Mesenteric fat pad (tissue), 1 donor: ENCODE measurements around the gene IL1F10. TPM values are rescaled to one million over a fixed set of nuclear protein-coding genes. Genes with fewer than 3 reads are reported as not detected.
"Not testable (repeated sequence)": the region's sequence is repeated elsewhere in the genome, so short reads cannot be mapped to it uniquely, and the experiment has no call there.

Experiments used
- DNase-seq: peaks from one replicate; pipeline ENCODE4 v3.0.0-alpha.2; 2020; ENCODE audit warnings: low spot score
- total RNA-seq: library from RNA; stranded (reverse); fragmentation: NEBNext Ultra II Directional; extraction: Animal tissue kit (Norgen Biotek cat#: 25700); gene quantifications from one replicate; pipeline ENCODE4 v1.2.1, GENCODE V29; 2021
- donor health status: DM: yes; HTN: yes; CAD: no.

IL1F10 gene
- total RNA-seq, 1 donor from 2014 or later, result not detected

GRCh38 chr2:113080134-113080533, 12.4 kb downstream of the IL1F10 start:
- no peak for DNase-seq

DNA sequence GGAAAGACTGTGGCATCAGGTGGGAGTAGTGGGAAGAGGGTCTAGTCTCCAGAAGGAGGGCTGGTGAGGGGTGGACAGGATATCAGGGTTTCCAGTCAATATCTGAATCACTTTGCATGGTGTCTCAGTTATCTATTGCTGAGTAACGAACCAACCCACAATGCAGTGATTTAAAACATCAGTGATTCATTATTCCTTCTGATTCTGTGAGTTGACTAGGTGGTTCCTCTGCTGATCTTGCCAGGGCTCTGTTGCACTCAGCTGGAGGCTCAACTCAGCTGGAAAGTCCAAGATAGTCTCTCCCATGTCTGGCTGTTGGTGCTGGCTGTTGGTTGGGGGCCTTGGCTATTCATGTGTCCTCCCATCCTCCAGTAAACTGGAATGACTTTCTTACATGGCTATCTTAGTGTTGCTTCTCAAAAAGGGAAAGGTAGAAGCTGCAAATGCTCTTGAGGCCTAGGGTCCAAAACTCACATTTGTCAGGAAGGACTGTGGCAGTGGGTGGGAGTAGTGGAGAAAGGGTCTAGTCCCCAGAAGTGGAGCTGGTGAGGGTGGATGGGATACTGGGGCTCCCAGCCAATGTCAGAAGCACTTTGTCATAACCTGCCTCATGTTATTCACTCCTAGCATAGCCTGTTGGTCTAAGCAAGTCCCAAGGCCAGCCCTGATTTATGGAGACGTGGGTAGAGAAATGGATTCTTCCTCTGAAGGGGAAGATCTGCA, 13.9 kb downstream of the IL1F10 start:
- no peak for DNase-seq

- no peak for DNase-seq
Measured at GRCh38 chr2:113083296-113083695, 15.5 kb downstream of the IL1F10 start.

DNA sequence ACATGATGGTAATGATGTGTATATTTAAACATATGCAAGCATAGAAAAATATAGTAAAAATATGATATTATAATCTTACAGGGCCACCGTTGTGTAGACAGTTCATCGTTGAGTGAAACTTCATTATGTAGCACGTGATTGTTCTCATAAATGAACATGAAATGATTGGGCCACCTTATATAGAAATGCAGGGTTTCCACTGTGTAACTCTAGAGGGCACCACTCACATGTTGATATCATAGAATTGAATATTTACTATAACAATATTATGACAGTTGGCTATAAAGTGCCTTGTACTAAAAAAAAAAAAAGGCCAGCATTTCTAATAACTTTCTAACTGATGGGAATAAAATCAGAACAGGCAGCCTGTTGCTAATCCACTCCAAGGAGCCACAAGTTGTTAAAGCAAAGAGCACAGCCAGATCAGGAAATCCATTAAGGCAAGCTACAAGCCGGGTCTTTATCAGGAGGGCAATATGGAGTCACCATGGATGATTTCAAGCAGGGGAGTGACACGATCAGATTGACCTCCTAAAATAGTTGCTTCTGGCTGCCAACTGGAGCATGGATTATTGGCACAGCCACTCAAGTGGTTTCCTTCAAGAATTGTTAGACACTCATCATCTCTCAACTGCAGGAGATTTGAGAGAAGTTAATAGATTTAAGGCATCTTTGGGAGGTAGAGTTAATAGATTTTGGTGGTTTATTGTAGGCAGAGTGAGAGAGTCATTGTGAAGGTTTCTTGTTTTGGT, 16.7 kb downstream of the IL1F10 start:
- no peak for DNase-seq

- no peak for DNase-seq
Measured at GRCh38 chr2:113085542-113085941, 17.8 kb downstream of the IL1F10 start.

GRCh38 chr2:113088213-113088992, 20.6 kb downstream of the IL1F10 start:
- no peak for DNase-seq

DNA sequence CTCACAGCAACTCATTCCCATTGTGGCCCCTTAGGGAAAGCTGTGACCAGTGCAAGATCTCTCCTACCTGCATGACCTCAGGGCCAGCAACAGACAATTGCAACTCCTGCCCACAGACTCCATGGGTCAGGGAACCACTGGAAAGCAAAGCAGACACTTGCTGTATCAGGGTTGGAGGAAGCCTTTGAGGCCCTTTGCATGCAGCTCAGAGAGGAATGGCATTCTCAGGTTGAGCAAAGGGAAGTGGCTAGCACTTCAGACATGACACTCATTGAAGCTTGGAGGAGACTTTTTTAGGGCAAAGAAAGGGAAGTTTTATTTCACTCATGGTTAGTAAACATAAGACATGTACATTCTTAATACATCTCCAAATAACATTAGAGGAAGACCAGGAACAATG, 22.1 kb downstream of the IL1F10 start:
- no peak for DNase-seq

- no peak for DNase-seq
Measured at GRCh38 chr2:113091231-113091896, 23.6 kb downstream of the IL1F10 start.

GRCh38 chr2:113092864-113093612, 25.3 kb downstream of the IL1F10 start:
- no peak for DNase-seq

- no peak for DNase-seq
Measured at GRCh38 chr2:113093613-113093977, 25.8 kb downstream of the IL1F10 start.

- not testable (repeated sequence) for DNase-seq
Measured at GRCh38 chr2:113096306-113096705, 28.5 kb downstream of the IL1F10 start.

DNA sequence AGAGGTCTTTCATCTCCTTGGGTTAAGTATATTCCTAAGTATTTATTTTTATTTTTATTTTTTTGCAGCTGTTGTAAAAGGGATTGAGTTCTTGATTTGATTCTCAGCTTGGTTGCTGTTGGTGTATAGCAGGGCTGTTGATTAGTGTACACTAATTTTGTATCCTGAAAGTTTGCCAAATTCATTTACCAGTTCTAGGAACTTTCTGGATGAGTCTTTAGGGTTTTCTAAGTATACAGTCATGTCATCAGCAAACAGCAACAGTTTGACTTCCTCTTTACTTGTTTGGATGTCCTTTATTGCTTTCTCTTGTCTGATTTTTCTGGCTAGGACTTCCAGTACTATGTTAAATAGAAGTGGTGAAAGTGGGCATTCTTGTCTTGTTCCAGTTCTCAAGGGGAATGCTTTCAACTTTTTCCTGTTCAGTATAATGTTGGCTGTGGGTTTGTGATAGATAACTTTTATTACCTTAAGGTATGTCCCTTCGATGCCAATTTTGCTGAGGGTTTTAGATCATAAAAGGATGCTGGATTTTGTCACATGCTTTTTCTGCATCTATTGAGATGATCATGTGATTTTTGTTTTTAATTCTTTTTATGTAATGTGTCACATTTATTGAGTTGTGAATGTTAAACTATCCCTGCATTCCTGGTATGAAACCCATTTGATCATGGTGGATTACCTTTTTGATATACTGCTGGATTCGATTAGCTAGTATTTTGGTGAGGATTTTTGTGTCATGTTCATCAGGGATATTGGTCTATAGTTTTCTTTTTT, 29.3 kb downstream of the IL1F10 start:
- DNase-seq, result not testable (repeated sequence)

- DNase-seq, result no peak
Measured at GRCh38 chr2:113098041-113098440, 30.3 kb downstream of the IL1F10 start.

DNA sequence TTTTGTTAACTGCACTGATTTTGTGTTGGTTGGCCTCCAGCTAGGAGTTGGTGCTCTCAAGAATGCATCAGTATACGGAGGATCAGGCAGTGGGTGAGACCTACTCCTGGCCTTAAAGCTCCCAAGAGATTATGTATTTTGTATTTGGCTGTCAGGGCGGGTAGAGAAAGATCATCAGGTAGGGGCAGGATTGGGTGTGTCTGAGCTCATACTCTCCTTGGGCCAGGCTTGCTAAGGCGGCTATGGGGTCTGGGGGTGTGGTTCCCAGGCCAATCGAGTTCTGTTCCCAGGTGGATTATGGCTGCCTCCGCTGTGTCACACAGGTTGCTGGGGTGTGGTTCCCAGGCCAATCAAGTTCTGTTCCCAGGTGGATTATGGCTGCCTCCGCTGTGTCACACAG, 30.8 kb downstream of the IL1F10 start:
- DNase-seq, result no peak

DNA sequence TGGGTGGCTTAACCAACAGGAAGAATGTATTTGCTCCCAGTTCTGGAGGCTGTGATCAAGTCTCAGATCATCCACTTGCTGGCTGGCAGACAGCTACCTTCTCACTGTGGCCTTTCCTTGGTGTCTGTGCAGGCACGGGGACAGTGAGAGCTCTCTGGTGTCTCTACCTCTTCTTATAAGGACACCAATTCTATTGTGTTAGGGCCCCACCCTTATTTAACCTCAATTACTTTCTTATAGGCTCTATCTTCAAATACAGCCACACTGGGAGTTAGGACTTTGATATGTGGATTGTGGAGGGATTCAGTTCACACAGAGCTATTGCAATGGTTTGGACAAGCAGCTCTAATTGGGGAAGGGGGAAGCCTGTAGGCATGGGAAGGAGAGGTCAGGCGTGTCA, 34.4 kb downstream of the IL1F10 start:
- no peak for DNase-seq

GRCh38 chr2:113103277-113103676, 35.5 kb downstream of the IL1F10 start:
- DNase-seq, result no peak

GRCh38 chr2:113104054-113104611, 36.4 kb downstream of the IL1F10 start:
- DNase-seq, result no peak

- DNase-seq, result no peak
Measured at GRCh38 chr2:113105047-113105785, 37.4 kb downstream of the IL1F10 start.

GRCh38 chr2:113111121-113111520, 43.4 kb downstream of the IL1F10 start:
- no peak for DNase-seq
